OCI-LY3 (cell line): ENCODE results near the gene RPS6KA2.

ENCODE experiments used
- CTCF ChIP-seq: fragments of 200-600, 300-600 bp; sonication (generic); IDR thresholded peaks from 2 replicates; pipeline ENCODE4 v1.5.1; 2014; ENCODE audit warnings: antibody characterized with exemption, low read length, low read depth
- EZH2phosphoT487 ChIP-seq: fragments of 200-600 bp; shearing (Covaris generic); IDR thresholded peaks from 2 replicates; pipeline ENCODE4 v1.6.1; 2018; ENCODE audit warnings: antibody characterized with exemption, mixed run types, low read depth

- TF ChIP-seq CTCF (no peak), EZH2phosphoT487 (no peak)
Measured at GRCh38 chr6:166369782-166370181, 257.3 kb downstream of the RPS6KA2 start.
